Cerebellar cortex (tissue), 1 donor: Measurements from ENCODE around the gene SGCE.

Source experiments
- DNase-seq: peaks from one replicate; pipeline ENCODE4 v3.0.0-alpha.2; 2015; ENCODE audit warnings: low spot score

SGCE gene

DNA sequence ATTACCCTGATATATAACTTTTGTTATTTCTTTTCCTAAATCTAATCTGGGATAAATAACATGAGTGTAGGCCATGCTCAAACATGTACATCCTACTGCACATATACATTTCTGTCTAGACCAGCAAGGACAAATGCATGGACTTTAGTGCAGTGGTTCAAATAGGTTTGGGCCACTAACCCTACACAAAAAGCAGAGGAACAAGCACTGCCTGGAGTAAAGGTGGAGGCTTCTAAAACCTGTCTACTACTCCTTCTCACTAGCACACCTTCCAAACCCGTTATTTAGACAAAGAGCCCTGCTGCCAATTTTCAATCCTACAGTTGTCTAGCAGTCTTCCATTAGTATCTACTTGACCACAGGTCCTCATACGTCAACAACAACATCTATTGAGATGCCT lies 34.8 kb downstream of the SGCE start:
- DNase-seq, result no peak

DNA sequence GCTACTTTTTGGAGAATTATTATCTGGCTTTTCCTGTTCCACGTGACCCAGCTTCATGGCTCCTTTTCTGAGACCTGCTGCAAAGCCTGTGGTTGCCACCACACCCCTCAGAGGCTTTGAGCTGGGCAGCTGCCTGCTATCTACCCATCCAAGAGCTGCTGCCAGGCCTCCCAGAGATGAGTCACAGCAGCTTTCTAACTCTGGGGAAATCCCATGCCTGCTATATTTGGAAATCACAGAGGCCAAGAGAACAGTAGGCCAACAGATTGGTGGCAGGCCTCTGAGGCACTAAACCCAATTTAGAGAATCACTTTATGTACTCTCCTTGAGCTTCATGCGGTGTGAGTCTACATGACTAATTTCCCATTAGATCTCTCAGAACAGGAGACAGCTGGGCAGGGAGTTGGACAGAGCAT lies 35.2 kb downstream of the SGCE start:
- DNase-seq, result peak; percentile 65

DNA sequence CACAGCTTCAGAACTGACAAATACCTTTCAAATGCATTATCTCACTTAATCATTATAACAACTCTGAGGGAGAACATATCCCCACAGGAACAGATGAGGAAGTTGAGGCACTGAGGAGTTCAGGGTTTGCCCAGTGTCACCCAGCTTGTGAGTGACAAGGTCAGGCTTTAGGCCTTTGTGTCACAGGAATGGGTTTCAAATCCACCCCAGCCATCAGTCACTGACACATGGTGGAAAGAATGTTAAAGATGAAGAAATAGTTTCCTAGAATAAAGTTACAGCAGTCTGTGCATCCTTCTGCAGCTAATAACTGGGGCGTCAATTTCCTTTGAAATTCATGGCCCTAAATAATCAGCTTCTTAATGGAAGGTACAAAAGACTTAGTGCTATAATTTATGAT lies 37.8 kb downstream of the SGCE start:
- no peak for DNase-seq

DNA sequence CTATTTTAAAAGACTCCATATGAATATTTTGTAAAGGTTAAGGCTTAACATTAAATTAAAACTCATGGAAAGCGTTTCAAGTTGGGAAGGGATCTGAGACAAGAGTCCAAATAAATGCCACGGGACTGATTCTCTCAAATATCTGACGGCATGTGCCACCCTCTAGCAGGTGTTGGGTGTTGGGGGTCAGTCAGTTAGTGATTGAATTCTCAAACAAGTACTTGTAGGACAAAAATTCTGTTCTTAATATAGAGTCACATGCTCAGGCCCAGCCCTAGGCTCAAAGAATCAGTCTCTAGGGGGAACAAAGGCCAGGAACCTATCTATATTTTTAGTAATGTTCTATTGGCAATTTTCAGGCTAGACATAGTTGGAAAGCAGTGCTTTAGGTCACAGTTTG lies 39.1 kb downstream of the SGCE start:
- DNase-seq, result no peak

- no peak for DNase-seq
Measured at GRCh38 chr7:94615666-94616065, 40.3 kb downstream of the SGCE start.

GRCh38 chr7:94612661-94613060 lies 43.3 kb downstream of the SGCE start:
- no peak for DNase-seq

GRCh38 chr7:94612253-94612652 lies 43.7 kb downstream of the SGCE start:
- DNase-seq, result no peak

DNA sequence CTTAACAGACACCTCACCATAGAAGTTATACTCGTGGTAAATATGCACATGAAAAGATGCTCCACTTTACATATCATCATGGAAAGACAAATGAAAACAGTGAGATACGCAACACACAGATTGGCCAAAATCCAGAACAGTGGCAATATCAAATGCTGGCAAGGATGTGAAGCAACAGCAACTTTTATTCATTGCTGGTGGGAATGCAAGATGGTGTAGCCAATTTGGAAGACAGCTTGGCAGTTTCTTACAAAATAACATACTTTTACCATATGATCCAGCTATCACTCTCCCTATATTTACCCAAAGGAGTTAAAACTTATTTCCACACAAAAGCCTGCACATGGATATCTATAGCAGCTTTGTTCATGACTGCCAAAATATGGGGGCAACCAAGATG lies 46.4 kb downstream of the SGCE start:
- no peak for DNase-seq

GRCh38 chr7:94605031-94605430 lies 50.9 kb downstream of the SGCE start:
- DNase-seq, result no peak

DNA sequence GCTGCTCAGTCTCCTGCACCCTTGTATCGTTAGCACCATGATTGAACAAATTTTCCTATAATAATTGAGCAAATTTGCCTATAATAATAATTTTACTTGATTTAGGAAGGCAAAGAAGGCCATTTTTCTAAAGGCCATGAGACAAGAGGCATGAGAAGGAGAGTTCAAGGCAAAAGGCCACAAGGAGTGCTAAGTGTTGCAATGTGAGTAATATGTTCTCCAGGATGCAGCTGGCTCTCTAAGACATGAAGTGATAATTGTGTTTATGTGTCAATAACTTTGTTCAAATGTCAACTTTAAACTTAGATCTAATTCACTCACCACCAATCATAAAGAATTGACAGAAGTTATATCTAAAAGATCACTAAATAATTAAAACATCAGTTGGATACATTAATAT lies 53.8 kb downstream of the SGCE start:
- DNase-seq, result no peak

- DNase-seq, result no peak
Measured at GRCh38 chr7:94600267-94600666, 55.7 kb downstream of the SGCE start.

GRCh38 chr7:94595717-94596116 lies 60.2 kb downstream of the SGCE start:
- DNase-seq, result no peak

- DNase-seq, result no peak
Measured at GRCh38 chr7:94594882-94595281, 61.1 kb downstream of the SGCE start.

GRCh38 chr7:94591176-94591575 lies 64.8 kb downstream of the SGCE start:
- DNase-seq, result no peak

GRCh38 chr7:94590526-94591162 lies 65.3 kb downstream of the SGCE start:
- DNase-seq, result no peak

DNA sequence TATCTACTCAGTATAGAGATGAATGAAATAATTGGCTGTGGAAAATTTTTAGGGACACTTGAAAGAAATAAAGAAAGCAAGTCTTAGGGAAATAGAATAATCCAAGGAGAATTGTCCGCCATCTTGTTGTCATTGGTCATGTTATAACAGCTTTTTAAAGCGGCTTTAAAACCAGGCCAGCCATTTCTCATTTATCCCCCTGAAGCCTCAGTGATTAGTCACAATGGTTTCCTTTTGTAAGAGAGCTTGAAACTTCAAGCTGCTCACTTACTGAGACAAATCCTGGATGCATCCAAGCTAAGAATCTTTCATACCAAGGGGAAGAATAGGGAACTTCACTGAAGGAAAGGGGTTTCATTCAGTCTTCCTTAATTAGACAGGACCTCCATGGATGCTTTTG lies 67.9 kb downstream of the SGCE start:
- DNase-seq, result no peak

GRCh38 chr7:94584113-94584512 lies 71.8 kb downstream of the SGCE start:
- DNase-seq, result peak; percentile 13

- no peak for DNase-seq
Measured at GRCh38 chr7:94580601-94581000, 75.3 kb downstream of the SGCE start.

DNA sequence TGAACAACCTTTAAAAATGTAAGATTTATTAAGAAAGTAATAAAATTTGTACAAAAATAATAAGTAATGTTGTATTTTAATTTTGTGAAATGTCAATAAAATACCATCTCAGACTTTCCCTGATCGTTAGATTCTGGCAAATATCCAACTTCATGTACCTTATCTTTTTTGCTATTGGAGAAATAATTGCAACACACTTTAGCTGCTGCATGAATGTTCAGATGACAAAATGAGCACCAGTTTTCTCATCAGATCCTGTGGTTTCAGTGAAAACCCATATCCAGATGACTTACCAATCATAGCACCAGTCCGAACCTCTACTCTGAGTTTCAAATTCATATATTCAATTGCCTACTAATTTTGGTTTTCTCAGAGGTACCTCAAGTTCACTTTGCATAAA lies 76.5 kb downstream of the SGCE start:
- DNase-seq, result no peak

- DNase-seq, result no peak
Measured at GRCh38 chr7:94578614-94579013, 77.3 kb downstream of the SGCE start.

DNA sequence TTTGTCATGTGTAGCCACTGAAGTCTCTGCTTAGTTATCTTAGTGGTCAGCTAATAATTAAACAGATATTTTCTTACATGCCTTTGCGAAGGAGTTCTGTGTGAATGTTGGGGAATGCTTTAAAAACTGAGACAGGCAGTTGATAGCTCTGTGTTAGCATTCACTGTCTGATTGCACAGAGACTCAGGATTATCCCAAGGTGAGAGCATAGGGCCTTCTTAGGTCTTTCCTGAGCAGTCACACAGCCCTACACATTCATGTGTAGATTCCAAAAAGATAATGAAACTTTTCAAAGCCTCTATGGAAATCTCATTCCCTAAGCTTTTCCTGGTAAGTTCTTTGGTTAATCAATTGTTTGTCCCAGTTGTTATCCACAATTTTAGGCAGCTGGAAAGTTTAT lies 78.6 kb downstream of the SGCE start:
- DNase-seq, result no peak

- no peak for DNase-seq
Measured at GRCh38 chr7:94576316-94576715, 79.6 kb downstream of the SGCE start.

DNA sequence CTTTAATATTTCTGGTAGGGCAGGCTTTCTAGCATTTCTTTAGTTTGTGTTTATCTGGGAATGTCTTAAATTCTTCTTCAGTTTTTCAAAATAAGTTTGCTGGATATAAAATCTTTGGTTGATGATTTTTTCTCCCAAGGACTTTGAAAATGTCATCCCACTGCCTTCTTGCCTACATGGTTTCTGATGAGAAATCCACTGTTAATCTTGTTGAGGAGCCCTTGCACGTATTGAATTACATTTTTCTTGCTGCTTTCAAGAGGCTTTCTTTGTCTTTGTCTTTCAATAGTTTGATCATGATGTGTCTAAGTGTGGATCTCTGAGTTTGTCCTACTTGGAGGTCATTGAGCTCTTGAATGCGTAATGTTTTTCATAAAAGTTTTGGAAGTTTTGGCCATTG lies 80.3 kb downstream of the SGCE start:
- DNase-seq, result no peak

- no peak for DNase-seq
Measured at GRCh38 chr7:94571816-94572215, 84.1 kb downstream of the SGCE start.

- no peak for DNase-seq
Measured at GRCh38 chr7:94567396-94567795, 88.5 kb downstream of the SGCE start.
